ENCODE data around the gene HUNK.

DNA sequence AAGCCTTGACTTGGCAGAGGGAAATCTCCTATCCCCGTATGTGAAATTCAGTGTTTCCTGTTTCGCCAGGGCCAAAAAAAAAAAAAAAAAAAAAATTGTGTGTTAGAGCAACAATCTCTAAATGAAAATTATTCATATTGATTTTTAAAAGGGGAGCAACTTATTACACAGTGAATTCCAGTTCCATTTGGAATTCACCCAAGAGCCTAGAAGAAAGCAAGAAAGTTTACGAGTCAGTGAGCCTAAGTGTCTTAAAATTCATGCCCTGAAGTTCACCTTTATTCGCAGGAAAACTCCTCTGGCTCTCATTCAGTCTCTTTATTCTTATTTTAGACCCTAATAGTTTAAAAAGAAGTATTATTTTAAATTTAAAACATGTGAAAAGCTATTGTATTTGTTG lies 42.1 kb upstream of the HUNK start:
- TF ChIP-seq GATA2 (IDR thresholded peaks at IDR 0.05; ENCODE audit: low read depth, low read length) (no peak), GATA3 (IDR thresholded peaks at IDR 0.05; ENCODE audit: low read depth, low read length) (no peak)

Measured in SH-SY5Y (cell line).